Vagina (tissue), 2 donors: ENCODE measurements around the gene FBXO28. TPM values are rescaled to one million over a fixed set of nuclear protein-coding genes. Genes with fewer than 3 reads are reported as not detected.

Experiments
- DNase-seq, 2 donors: peaks; one replicate each; pipeline ENCODE4 v3.0.0-alpha.2; 2017; ENCODE audit errors: extremely low spot score in 2 of 2
- H3K27ac ChIP-seq: fragments of 200-600 bp; sonication (generic); one replicate; pipeline ENCODE4 v1.5.1; 2019
- H3K27me3 ChIP-seq: fragments of 200-600 bp; sonication (generic); one replicate; pipeline ENCODE4 v1.5.1; 2019
- H3K36me3 ChIP-seq, 2 donors: fragments of 200-600 bp; sonication (generic); one replicate each; pipeline ENCODE4 v1.5.1; 2017 to 2019
- H3K4me1 ChIP-seq: fragments of 200-600 bp; sonication (generic); one replicate; pipeline ENCODE4 v1.5.1; 2019
- H3K4me3 ChIP-seq, 2 donors: fragments of 200-600 bp; sonication (generic); 1 replicate in 1 of 2; 2 replicates in 1 of 2; pipeline ENCODE4 v1.5.1; 2016 to 2019
- H3K9me3 ChIP-seq: fragments of 200-600 bp; sonication (generic); one replicate; pipeline ENCODE4 v1.5.1; 2019
- POLR2A ChIP-seq, 2 donors: fragments of 450-650 bp; IDR thresholded peaks; one replicate each; pipeline ENCODE4 v1.6.1; 2017; ENCODE audit warnings: antibody characterized with exemption in 2 of 2, mild to moderate bottlenecking in 2 of 2, moderate library complexity in 2 of 2
- POLR2AphosphoS5 ChIP-seq, 2 donors: sonication (generic); formaldehyde crosslinking; IDR thresholded peaks; one replicate each; pipeline ENCODE4 v1.9.0; 2017; ENCODE audit warnings: antibody characterized with exemption in 2 of 2, mild to moderate bottlenecking in 2 of 2, low read depth in 1 of 2; ENCODE audit not compliant: insufficient read depth in 1 of 2
- intact Hi-C: fragments of 100-400 bp; cut with DNase I; formaldehyde crosslinking; loops from one replicate; pipeline ENCODE4 v1.15.1; 2023
- total RNA-seq: library from RNA; depleted of rRNA; stranded (reverse); fragments of >200 nt; gene quantifications from one replicate; pipeline ENCODE4 v1.2.3, GENCODE V29; 2016
- TF ChIP-seq, protein P1 (sequence below), 3 experiments: fragments of 450-650 bp in 2 of 3; fragments of 200-600 bp in 1 of 3; sonication (generic) in 1 of 3; IDR thresholded peaks; one replicate each; pipeline ENCODE4 v1.5.1; 2017 to 2019; ENCODE audit warnings: antibody characterized with exemption in 3 of 3, mild to moderate bottlenecking in 2 of 3, moderate library complexity in 2 of 3

FBXO28 gene
- 20.1 TPM for total RNA-seq

DNA sequence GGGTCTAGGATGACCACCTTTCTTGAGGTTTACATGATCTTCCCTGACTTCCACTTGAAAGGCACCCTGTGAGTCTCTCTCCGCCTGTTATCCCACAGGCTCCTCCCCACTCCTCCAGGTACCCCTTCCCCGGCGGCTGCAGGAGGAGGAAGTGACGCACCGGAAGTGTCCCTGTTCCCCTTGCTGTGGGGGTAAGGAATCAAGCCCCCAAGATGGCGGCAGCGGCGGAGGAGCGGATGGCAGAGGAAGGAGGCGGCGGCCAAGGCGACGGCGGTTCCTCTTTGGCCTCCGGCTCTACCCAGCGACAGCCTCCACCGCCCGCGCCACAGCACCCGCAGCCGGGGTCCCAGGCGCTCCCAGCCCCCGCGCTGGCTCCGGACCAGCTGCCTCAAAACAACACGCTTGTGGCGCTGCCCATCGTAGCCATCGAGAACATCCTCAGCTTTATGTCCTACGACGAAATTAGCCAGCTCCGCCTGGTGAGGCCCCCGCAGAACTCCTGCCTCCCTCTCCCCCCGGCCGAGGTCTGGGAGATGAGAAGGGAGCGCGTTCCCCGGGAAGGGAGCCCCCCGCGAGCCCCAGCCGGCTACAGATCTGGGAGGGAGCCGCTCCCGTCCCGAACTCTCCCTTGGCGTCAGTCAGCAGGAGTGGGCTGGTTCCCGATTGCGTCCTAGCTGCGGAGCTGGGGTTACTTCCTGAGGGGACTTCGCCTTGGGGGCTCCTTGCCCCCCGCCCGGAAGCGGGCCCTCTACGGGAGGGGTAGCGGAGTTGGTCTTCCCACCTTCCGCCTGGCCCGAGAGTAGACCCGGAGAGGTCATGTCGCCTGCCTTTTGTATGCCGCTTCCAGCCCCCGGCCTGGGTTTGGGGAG, at the start of gene FBXO28:
Gene FBXO28, plus strand, starts transcription at position 194 of the 869 bp plus-strand sequence. Its CDS starts 19 bp downstream, at position 213.
- no peaks in the 10 kb centered on the region for H3K36me3 ChIP-seq
- H3K27ac ChIP-seq, result peak within 1 kb of the TSS; percentile 86
- intact Hi-C loops, result loop anchor here (10.0 kb wide), 1 partner anchor 241 kb away; the partner anchor contains the start of gene CNIH4
- TF ChIP-seq, protein P1, sequence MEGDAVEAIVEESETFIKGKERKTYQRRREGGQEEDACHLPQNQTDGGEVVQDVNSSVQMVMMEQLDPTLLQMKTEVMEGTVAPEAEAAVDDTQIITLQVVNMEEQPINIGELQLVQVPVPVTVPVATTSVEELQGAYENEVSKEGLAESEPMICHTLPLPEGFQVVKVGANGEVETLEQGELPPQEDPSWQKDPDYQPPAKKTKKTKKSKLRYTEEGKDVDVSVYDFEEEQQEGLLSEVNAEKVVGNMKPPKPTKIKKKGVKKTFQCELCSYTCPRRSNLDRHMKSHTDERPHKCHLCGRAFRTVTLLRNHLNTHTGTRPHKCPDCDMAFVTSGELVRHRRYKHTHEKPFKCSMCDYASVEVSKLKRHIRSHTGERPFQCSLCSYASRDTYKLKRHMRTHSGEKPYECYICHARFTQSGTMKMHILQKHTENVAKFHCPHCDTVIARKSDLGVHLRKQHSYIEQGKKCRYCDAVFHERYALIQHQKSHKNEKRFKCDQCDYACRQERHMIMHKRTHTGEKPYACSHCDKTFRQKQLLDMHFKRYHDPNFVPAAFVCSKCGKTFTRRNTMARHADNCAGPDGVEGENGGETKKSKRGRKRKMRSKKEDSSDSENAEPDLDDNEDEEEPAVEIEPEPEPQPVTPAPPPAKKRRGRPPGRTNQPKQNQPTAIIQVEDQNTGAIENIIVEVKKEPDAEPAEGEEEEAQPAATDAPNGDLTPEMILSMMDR (IDR thresholded peaks at IDR 0.05), result peak in 1 of 3 experiments; percentile 8
- peak in 1 of 2 donors; percentile 89 for TF ChIP-seq POLR2A (IDR thresholded peaks at IDR 0.05)
- TF ChIP-seq POLR2AphosphoS5 (IDR thresholded peaks at IDR 0.05; ENCODE audit: insufficient read depth in 1 of 2, low read depth in 1 of 2), result peak; percentile 91 to 98
- peaks cover 28% of the 10 kb centered on the region for H3K4me1 ChIP-seq
- no peaks in the 10 kb centered on the region for H3K9me3 ChIP-seq
- no peaks in the 10 kb centered on the region for H3K27me3 ChIP-seq
- peak within 1 kb of the TSS; percentile 65 to 94 for H3K4me3 ChIP-seq
- peak in 1 of 2 donors; percentile 94 for DNase-seq

DNA sequence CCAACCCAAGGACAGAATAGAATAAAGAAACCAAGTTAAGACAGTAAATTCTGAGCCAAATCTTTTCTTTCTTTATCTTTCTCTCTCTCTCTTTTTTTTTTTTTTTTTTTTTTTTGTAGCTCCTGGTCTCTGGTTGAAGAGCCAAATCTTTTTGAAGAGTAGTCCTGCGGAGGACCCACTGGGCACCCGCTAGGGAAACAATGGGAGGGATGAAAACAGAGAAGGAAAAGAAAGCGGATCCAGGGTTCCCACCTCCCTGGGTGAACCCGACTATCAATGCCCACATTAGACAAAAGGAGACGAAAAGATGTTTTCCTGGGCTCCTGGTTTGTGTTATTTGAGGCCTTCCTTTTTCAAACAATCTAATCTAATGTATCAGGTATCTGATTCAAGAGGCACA, 49.8 kb upstream of the FBXO28 start:
- DNase-seq, result no peak
- no peaks in the 10 kb centered on the region for H3K9me3 ChIP-seq
- H3K4me3 ChIP-seq, result no peak overlapping the region
- no peaks in the 10 kb centered on the region for H3K27me3 ChIP-seq
- TF ChIP-seq, protein P1 (IDR thresholded peaks at IDR 0.05), result no peak
- no peak for TF ChIP-seq POLR2AphosphoS5 (IDR thresholded peaks at IDR 0.05; ENCODE audit: insufficient read depth in 1 of 2, low read depth in 1 of 2)
- TF ChIP-seq POLR2A (IDR thresholded peaks at IDR 0.05), result no peak
- intact Hi-C loops, result no loop called here
- no peaks in the 10 kb centered on the region for H3K4me1 ChIP-seq
- no peaks in the 10 kb centered on the region for H3K36me3 ChIP-seq
- H3K27ac ChIP-seq, result no peak overlapping the region

- no peaks in the 10 kb centered on the region for H3K9me3 ChIP-seq
- no peaks in the 10 kb centered on the region for H3K36me3 ChIP-seq
- intact Hi-C loops, result no loop called here
- no peaks in the 10 kb centered on the region for H3K27me3 ChIP-seq
- no peak overlapping the region for H3K4me3 ChIP-seq
- no peak overlapping the region for H3K27ac ChIP-seq
- no peaks in the 10 kb centered on the region for H3K4me1 ChIP-seq
- no peak for DNase-seq
- no peak for TF ChIP-seq POLR2AphosphoS5 (IDR thresholded peaks at IDR 0.05; ENCODE audit: insufficient read depth in 1 of 2, low read depth in 1 of 2)
- TF ChIP-seq, protein P1 (IDR thresholded peaks at IDR 0.05), result no peak
- TF ChIP-seq POLR2A (IDR thresholded peaks at IDR 0.05), result no peak
Measured at GRCh38 chr1:224065455-224065854, 48.5 kb upstream of the FBXO28 start.

DNA sequence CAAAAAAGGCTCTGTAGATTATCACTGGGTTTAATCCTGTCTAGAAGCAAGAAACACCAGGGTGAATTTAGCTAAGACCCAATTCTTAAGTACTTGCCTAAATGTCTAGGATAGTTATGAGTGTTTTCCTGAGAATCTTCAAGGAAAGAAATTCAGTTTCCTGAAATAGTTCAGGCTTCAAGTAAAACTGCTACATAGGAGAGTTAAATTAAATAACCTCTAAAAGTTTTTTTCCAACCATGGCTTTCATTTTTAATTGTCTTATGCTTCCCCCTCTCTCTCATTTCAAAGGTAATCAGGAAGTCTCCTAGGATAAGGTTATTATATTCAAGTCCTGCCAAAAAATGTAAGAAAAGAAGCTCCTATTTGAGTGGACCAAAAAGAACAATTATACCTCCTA, 46.7 kb upstream of the FBXO28 start:
- H3K4me1 ChIP-seq, result no peaks in the 10 kb centered on the region
- H3K27ac ChIP-seq, result no peak overlapping the region
- no peaks in the 10 kb centered on the region for H3K36me3 ChIP-seq
- TF ChIP-seq, protein P1 (IDR thresholded peaks at IDR 0.05), result no peak
- TF ChIP-seq POLR2AphosphoS5 (IDR thresholded peaks at IDR 0.05; ENCODE audit: insufficient read depth in 1 of 2, low read depth in 1 of 2) (no peak), POLR2A (IDR thresholded peaks at IDR 0.05) (no peak)
- no peak for DNase-seq
- no peaks in the 10 kb centered on the region for H3K9me3 ChIP-seq
- intact Hi-C loops, result no loop called here
- no peaks in the 10 kb centered on the region for H3K27me3 ChIP-seq
- no peak overlapping the region for H3K4me3 ChIP-seq
